ACHN (cell line): ENCODE results near the gene MYBPC3.

Experiments
- DNase-seq: peaks from one replicate; pipeline ENCODE4 v3.0.0-alpha.2; 2015
- in situ Hi-C: cut with HindIII; loops from 2 replicates; pipeline ENCODE4 v1.10.0; 2017; ENCODE audit warnings: low sequenced_read_pairs, low pct_ligation_motif_present, low pct_unique_long_range_greater_than_20kb

MYBPC3 gene

DNA sequence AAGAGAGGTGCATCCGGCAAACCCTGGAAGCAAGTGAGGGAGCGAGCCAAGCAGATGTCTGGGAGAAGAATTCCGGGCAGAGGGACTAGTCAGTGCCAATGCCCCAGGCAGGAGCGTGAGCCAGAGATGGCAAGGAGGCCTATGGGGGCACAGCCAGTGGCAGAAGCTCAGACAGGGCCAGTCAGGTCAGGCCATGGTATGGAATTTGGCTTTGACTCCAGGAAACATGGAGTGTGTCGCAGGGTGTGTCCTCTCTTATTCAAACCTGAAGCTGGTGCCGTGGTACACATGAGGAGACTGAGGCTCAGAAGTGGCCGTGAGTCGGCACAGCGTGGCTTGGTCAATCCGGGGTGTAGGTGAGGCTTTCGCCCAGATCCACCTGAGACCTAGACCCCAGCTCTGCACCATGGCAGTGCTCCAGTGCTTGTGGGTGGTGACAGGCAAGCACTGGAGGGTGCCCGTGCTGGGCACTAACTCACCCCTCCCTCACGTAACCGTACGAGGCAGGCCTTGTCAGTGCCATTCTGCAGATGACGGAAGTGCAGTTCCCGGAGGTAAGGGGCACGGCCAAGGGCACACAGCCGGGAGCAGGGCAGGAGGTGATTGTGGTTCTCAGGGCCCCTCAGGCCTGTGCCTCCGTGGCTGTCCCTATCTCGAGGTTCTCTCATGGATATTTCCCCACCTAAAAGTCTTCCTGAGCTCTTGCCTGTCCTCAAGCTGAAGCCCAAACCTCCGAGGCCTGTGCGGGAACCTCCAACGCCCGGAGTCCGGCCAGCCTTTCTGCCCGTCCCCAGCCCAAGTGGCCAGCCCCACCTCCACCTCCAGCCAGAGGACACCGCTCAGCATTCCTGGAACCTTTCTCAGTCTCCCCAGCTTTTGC, 36.4 kb upstream of the MYBPC3 start:
- no peak for DNase-seq
- in situ Hi-C loops, result no loop called here

DNA sequence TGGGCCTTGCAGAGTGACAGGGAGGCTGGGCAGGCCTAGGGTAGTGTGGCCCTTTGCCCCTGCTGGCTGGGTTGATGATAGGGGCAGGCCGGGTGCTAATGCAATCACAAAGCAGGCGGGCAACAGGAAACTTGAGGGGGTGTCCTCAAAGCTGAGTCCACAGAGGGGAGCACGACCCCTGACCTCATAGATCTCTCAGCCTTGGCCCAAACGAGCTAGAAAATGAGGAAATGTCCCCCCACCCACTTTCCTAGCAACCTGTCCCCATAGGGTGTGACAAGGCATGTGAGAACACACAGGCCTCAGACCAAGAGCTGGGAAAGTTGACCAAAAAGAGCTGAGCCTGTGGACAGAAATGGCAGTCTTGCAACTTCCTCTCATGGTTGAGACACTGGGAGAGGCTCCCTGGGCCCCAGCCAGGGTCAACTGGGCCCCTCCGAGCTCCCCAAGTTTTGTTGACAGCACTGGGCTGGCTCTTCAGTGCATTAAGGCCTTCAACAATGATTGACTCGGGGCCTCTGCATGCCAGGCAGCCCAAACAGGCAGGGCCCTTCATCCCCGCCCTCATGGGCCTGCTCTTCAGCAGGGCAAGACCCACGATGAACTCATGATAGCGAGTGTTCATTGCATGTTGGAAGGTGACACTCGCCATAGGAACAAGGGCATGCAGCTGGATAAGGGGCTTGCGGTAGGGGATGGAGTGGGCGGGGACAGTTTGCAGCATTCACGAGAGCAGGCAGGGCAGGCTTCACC, 35.6 kb upstream of the MYBPC3 start:
- no peak for DNase-seq
- in situ Hi-C loops, result no loop called here

DNA sequence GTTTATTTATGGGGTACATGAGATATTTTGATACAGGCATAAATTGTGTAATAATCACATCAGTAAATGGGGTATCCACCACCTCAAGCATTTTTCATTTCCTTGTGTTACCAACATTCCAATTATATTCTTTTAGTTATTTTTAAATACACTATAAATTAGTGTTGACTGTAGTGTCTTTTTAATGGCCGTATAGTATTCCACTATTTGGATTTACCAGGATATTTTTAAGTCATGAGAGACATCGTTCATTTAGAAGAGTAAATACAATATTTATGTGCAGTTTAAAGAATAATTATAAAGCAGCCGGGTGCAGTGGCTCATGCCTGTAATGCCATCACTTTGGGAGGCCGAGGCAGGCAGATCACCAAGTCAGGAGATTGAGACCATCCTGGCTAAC, 32.0 kb upstream of the MYBPC3 start:
- DNase-seq, result no peak
- in situ Hi-C loops, result no loop called here

DNA sequence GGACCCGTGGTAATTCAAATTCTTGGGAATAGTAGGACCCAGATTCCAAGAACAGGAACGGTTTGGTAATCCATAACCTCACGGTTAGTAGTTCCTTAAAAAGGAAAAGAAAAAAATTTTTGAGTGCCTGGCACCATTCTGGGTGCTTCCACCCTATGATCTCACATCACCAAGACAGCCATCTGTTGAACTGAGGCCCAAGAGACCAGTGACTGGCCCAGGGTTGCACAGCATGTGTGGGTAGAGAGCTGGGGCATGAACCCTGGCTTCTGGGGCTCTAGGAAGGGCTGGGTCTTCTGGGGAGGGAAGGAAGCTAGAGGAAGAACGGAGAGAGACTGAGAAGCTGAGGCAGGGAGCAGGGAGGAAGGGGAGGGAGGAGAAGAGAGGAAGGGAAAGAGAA, 30.6 kb upstream of the MYBPC3 start:
- no peak for DNase-seq
- in situ Hi-C loops, result no loop called here

DNA sequence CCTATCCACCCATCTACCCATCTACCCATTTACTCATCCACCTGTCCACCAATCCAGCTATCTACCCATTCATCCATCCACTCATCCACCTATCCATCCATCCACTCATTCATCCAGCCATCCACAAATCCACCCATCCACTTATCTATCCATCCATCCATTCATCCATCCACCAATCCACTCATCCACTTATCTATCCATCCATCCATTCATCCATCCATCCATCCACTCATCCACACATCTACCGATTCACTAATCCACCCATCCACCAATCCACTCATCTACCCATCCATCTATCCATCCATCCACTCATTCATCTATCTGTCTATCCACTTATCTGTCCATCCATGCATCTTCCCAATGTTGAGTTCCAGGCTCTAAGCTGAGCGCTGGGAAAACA, 27.6 kb upstream of the MYBPC3 start:
- in situ Hi-C loops, result no loop called here
- no peak for DNase-seq

DNA sequence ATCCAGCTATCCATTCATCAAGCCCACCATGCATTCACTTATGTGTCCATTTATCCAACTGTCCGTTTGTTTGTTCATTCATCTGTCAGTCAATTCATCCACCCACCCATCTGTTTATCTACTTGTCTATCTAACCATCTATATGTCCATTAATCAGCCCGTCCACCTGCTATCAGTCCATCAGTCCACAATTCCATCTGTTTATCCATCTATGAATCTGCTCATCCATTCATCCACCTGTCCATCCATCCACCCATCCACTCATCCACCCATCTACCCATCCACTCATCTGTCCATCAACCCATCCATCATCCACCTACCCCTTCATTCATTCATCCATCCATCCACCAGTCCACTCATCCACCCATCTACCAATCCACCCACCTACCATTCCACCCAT, 26.8 kb upstream of the MYBPC3 start:
- in situ Hi-C loops, result no loop called here
- no peak for DNase-seq

DNA sequence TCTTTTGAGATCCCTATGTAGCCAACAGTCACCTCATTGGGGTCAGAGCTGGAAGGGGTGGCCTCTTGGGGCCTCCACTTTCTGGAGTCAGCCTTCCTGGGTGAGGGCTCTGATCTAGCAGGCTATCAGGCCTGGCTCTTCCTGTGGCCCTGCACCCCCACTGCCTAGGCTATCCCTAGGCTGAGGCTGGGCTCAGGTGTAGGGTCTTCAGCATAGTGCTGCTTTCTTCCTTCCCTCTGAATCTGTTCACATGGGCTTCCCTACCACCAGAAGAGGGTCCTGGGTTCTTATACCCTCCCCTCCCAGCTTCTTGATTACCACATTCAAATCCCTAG, 26.3 kb upstream of the MYBPC3 start:
- no peak for DNase-seq
- in situ Hi-C loops, result no loop called here

DNA sequence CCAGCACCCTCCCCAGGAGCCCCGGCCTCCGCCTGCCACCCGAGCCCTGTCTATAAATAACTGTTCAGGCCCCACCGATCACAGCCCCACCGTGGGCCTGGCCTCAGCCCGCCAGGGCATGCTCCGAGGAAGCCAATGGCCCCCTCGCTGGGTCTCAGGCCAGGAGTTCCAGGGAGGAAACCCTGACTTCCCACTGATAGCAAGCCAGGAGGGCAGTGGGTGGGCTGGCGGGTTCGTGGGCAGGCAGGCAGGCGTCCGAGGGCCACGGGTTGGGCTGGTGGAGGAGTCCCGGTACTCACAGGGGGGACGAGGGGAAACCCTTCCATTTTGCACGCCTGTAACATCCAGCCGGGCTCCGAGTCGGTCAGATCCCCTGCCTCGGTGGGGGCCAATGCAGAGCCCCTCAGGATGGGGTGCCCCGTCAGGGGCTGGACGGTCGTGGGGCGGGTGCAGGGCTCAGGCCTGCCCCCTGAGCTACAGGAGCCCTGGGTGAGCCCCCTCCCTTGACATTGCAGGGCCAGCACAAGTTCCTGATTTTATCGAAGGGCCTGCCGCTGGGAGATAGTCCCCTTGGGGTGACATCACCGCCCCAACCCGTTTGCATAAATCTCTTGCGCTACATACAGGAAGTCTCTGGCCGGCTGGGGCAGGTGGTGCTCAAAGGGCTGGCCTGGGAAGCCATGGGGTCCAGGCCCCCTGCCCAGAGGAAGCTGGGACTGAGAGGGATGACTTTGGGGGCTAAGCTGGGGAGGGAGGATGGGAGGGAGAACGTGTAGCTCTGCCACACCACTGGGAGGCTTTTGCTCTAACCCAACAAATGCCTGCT, 25.7 kb upstream of the MYBPC3 start, which contains the start of gene SPI1:
Gene SPI1, minus strand, starts transcription at position 538 of the 826 bp plus-strand sequence. Its CDS starts 194 bp downstream, at position 344.
- DNase-seq, result no peak
- in situ Hi-C loops, result no loop called here

DNA sequence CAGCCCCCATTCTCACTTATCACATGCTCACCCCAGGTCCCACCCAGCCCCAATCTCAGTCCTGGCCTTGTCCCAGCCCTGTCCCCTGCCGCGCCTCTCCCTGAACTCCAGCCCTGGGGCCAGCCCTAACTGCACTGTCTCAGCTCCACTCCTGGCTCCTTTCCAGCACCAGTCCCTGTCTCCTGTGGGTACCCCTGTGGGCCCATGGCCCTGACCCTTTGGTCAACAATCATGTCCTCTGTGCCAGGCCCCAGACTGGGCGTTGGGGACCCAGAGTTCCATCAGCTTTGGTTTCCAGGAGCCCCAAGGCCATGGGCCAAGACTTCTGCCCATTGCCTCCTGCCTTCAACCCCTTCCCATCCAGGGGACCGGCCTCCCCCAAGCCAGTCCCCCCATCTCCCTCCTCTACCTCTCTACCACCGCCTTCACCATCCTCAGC, 25.1 kb upstream of the MYBPC3 start:
- no peak for DNase-seq
- in situ Hi-C loops, result no loop called here

DNA sequence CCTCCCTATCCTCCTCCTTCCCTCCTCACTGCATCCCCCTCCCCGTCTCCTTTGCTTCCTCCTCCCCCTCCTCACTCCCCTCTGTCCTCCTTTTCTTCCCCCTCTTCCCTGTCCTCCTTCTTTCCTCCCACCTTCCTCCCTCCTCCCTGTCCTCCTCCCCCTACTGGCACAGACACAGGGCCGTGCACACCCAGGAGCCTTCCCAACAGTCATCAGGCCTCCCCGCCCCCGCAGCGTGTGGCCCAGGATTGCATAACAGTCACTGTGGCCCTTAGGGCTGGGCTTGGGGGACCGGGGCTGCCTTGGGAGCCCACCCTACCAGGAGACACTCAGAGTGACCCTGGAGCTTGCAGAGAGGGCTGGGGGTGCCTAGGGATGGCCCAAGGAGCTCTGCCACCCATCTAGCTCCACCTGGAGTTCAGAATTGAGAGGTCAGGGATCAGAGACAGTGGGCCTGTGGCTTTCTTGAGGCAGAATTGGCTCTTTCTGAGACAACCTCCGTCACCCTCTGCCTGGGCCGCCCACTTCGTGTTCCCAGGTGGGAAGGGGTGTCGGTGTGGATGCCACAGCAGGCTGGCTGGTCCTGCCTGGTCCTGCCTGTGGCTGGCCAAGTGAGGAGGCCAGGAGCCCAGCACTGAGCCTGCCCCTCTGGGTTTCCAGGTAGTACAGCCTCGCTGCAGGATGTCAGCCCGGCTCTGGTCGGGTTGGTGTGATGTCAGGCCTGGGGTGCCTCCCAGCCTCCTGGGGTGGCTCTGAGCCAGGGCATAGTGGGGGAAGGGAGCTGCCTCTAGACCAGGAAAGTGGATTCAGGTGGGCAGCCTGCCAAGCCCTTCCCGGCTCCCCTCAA, 24.2 kb upstream of the MYBPC3 start:
- DNase-seq, result no peak
- in situ Hi-C loops, result no loop called here

DNA sequence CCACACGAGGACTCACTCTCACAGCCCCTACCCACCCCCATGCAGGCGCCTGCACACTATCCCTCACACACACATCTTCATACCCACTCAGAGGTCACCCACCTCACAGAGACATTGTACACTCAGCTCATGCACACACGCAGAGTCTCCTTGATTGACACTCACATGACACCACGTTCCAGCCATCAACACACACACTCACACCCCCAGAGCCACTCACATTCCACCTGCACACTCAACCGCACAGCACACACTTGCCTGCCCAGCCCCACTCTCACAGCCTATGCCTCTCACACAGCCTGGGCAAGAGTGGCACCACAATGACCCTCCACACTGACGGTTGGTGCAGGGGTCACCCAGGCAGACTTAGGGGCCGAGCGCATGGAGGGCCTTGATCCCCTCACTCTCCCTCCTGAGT, 23.6 kb upstream of the MYBPC3 start:
- DNase-seq, result no peak
- in situ Hi-C loops, result no loop called here

DNA sequence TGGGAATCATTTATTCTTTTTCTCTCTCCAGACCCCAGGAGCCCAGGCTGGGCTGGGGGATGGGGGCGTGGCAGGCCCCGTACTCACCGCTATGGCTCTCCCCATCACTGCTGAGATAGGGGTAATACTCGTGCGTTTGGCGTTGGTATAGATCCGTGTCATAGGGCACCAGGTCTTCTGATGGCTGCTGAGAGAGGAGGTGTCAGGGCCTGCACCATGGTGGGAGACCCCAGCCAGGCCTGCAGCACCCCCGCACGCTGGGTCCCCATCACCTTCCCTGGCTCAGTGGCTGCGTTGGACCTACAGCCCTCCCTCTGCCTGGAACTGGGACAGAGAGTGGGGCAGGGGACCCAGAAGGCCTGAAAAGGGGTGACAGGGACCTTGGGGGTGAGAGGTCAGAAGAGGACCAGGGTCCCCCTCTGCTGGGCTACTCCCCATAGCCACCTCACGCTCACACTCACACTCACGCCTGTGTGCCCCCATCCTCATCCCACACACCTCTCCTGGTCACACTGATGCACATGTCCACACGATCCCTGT, 23.1 kb upstream of the MYBPC3 start:
- DNase-seq, result no peak
- in situ Hi-C loops, result no loop called here

DNA sequence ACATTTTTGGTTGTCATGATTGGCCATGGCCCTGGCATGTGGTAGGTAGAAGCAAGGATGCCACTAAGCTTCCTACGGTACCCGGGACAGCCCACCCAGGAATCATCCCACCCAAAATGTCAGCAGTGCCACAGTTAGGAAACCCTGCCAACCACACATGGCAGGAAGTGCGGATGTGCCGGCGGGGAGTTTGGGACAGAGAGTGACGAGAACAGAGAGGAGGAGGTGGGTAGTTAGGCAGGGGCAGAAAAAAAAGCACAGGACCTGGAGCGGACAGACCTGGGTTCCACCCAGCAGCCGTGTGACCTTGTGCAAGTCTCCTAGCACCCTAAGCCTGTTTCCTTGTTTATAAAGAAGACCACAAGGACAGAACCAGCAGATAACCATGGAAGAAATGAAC, 22.5 kb upstream of the MYBPC3 start:
- DNase-seq, result no peak
- in situ Hi-C loops, result no loop called here

DNA sequence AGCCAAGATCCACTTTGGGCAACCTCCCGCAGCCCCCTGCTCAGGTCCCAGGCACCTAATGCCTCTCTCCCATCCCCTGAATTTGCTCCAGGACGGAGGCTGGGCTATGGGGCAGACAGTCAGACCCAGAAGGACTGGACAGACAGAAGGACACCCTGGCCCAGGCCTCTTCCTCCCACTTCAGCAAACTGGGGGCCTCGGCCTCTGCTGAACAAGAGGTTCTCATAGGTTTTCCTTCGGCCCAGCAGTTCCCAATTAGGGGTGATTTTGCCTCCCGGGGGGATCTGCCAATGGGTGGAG, 22.2 kb upstream of the MYBPC3 start:
- in situ Hi-C loops, result no loop called here
- DNase-seq, result no peak

DNA sequence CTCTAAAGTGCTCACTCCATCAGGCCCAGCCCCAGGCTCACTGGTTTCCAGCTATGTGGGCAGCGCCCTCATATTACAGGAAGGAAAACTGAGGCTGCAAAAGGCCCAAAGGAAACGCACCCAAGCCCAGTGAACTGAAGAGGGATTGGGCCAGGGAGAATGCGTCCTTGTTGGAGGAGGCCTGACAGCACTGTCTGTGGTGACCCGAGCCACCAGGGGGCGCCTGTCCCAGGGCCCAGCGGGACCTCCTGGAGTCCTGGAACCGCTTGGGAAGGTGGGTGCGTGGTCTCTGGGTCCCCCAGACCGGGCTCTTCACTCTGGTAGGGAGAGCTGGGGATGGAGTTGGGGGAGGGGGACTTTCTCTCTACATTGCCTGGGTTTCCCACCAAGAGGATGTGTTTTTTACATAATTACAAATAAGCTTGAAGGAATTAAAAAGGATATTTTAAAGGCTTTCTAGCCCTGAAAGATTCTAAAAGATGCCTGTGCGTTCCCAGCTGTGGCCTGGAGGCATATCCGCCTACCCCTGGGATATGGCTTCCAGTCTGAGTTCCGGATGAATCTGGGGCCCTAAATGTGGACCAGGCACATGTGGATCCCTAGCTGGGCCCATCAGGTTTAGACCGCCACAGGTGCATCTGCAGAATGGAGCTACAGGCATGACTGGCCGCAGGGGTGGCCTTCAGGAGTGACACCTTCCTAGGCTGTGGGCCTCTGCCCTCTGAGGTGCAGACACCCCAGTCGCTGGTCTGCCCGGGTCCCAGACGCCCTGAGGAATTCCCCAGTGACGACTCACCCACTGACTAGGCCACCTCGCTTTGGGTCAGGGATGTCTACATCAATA, 21.6 kb upstream of the MYBPC3 start:
- in situ Hi-C loops, result no loop called here
- DNase-seq, result peak; percentile 74

DNA sequence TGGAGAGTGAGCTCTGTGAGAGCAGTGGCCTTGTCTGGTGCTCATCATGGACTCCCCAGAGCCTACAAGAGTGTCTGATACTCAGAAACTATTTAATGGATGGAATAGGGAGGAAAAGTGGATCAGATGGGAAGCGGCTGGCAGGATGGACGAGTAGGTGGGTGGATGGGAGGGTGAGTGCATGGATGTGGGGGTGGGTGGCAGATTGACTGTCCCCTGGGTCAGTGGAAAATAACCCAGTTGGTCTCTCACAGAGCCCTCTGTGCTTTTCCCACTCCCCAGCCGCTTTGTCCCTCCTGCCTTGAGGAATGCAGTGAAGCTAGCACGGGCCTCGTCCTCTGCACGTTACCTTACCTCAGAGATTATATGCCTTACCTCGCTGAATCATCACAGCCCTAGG, 19.9 kb upstream of the MYBPC3 start:
- no peak for DNase-seq
- in situ Hi-C loops, result no loop called here

DNA sequence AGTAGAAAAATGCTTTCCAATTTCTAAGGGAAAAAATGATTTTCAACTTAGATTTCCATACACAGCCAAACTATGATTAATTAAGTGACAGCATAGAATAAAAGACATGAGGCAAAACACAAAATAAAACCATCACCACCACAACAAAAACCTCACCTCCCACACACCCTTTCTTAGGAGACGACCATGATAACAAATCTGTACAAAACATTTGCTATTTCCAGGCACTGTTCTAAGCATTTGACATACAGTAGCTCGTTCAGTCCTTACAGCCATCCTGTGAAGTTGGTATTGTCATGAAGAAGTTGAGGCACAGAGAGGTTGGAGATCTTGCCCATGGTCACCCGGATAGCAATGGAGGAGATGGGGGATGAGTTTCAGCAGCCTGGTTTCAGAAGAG, 17.2 kb upstream of the MYBPC3 start:
- DNase-seq, result no peak
- in situ Hi-C loops, result no loop called here
